AG10803 (cell line): ENCODE data around the gene MS4A7.

Source experiments
- DNase-seq: peaks from one replicate; pipeline ENCODE4 v3.0.0; 2010; ENCODE audit warnings: low read depth
- H3K4me3 ChIP-seq: 2 replicates; pipeline ENCODE4 v1.5.1; 2011; ENCODE audit warnings: mild to moderate bottlenecking, low read length, control low read depth
- TF ChIP-seq, protein P1 (sequence below): conservative IDR thresholded peaks from 2 replicates; pipeline ENCODE4 v1.5.1; 2011; ENCODE audit warnings: mild to moderate bottlenecking, low read length, control low read depth, inconsistent platforms

The MS4A7 gene, protein sequence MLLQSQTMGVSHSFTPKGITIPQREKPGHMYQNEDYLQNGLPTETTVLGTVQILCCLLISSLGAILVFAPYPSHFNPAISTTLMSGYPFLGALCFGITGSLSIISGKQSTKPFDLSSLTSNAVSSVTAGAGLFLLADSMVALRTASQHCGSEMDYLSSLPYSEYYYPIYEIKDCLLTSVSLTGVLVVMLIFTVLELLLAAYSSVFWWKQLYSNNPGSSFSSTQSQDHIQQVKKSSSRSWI

DNA sequence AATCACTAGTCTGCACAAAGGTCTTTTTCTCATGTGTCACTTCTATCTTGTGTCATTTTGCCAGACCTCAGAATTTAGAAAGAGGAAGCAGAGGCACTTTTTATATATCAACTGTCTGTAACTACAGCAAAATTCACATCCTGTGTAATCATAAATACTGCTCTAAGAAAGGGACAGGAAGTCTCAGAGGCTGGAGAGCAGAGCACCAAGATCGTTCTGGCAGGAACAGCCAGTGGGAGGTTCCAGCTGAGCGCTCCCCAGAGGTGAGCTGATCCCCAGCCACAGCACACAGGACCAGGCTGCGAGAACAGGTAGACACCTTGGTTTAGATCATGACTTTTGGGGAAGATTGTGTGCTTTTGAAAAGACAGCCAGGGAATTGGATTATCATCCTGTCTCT is at the start of gene MS4A7:
MS4A7 (plus strand) TSS at position 179 of the 400 bp plus-strand sequence. CDS start 4,610 bp downstream, outside the sequence.
- TF ChIP-seq, protein P1, sequence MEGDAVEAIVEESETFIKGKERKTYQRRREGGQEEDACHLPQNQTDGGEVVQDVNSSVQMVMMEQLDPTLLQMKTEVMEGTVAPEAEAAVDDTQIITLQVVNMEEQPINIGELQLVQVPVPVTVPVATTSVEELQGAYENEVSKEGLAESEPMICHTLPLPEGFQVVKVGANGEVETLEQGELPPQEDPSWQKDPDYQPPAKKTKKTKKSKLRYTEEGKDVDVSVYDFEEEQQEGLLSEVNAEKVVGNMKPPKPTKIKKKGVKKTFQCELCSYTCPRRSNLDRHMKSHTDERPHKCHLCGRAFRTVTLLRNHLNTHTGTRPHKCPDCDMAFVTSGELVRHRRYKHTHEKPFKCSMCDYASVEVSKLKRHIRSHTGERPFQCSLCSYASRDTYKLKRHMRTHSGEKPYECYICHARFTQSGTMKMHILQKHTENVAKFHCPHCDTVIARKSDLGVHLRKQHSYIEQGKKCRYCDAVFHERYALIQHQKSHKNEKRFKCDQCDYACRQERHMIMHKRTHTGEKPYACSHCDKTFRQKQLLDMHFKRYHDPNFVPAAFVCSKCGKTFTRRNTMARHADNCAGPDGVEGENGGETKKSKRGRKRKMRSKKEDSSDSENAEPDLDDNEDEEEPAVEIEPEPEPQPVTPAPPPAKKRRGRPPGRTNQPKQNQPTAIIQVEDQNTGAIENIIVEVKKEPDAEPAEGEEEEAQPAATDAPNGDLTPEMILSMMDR = no peak
- DNase-seq = no peak
- no peak within 1 kb of the TSS for H3K4me3 ChIP-seq

DNA sequence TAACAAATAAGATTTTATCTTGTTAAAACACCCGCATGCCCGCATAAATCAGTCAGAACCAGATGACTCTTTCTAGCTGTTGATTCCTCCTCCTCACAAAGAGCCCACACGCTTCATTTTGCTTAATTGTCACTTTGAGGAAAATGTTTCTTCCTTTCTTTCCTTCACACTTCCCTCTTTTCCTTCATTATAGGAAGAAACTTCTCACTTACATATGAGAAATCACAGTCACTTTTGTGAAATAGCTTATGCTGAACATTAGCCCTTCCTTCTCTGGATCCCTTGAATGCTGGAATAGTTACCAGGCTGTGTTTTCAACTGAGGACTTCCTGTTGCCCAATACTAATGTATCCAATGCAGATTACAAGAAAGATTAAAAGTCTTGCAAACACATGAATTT is 45.5 kb upstream of the MS4A7 start:
- DNase-seq = no peak
- H3K4me3 ChIP-seq = no peak overlapping the region
- TF ChIP-seq, protein P1 = no peak

DNA sequence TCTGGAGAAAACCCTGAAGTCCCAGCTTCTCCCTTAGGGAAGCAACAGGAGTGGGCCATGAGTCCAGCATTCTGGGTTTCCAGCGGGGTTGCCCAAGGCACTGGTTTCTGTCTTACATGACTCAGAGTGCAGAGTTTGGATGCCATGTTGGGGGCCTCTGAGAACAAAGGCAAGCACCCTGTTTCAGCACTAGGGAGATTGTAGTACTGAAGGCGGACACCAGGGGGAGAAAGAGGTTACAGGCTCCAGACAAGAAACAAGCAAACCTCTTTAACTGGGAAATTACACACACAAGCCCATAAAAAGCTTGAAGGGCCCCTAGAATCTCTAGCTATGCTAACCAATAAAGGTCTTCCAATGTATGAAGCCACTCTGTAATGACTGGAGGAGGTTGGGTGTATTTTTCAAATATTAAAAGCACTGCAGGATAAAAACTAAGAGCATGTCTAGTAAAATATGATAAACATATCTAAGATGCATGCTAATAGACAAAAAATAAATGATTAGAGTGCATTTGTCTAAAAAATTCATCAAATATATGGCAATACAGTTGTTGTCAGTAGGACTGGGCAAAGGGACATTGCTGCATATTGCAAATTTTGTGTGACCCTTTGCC is 44.2 kb upstream of the MS4A7 start:
- TF ChIP-seq, protein P1 = peak; percentile 65
- H3K4me3 ChIP-seq = no peak overlapping the region
- peak; percentile 27 for DNase-seq

DNA sequence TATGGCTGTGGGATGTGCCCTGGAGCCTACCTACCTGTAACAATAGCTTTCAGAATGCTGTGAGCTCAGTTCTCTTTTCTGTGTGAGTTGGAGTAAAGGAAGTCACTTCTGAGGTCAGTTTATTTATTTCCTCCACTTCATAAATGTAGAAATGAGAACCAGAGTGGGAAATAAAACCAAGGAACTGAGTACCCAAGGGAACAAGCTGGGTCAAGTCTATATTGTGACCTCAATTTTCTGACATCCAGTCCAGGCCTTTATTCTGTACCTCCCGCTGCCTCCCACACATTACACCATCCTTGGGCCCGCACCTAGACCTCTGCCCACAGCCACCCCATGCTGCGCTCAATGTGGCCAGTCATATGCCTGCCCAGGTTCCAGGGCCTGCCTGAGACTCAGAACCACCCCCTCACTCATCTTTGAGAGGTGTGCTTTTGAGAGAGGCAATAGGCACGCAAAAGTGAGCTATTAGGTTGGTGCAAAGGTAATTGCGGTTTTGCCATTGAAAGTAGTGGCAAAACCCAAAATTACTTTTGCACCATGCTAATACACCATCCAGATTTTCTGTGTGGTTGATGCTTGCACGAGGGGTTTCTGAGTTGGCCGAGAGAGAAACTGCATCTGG is 41.5 kb upstream of the MS4A7 start:
- TF ChIP-seq, protein P1 = no peak
- no peak overlapping the region for H3K4me3 ChIP-seq
- no peak for DNase-seq

DNA sequence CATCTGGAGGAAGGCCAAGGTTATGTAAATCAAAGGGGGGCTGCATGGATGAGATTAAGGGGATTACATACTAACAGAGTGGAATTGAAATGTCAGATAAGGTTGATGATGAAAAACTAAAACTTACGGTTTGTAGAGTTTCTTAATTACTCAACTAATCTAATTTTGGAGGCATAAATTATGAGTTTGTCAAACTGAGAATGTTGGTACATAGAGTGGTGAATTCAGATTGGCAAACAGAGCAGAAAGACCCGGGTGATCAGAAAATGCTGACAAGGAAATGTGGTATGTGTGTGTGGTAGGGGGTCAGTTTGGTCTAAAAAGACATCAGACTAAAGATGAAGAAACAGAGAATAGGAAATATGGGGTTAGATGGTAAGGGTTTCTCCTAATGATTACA is 40.3 kb upstream of the MS4A7 start:
- TF ChIP-seq, protein P1 = no peak
- DNase-seq = no peak
- H3K4me3 ChIP-seq = no peak overlapping the region

DNA sequence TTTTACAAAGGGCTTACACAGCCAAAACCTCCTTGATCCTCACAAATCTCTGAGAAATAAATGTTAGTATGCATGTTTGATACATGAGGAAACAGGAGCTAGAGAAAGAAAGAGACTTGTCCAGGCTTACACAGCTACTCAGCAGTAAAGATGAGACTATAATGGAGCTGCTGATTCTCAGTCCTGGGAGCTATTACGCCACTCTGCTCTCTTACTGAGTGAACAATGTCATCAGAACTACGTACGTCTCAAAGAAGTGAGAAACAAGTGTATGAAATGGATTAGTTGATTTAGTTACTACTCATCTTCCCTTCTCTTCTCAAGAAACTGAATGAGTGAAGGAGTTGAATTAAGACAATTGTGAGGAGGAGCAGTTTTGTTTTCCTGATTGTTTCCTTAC is 39.0 kb upstream of the MS4A7 start:
- TF ChIP-seq, protein P1 = no peak
- no peak overlapping the region for H3K4me3 ChIP-seq
- DNase-seq = no peak

DNA sequence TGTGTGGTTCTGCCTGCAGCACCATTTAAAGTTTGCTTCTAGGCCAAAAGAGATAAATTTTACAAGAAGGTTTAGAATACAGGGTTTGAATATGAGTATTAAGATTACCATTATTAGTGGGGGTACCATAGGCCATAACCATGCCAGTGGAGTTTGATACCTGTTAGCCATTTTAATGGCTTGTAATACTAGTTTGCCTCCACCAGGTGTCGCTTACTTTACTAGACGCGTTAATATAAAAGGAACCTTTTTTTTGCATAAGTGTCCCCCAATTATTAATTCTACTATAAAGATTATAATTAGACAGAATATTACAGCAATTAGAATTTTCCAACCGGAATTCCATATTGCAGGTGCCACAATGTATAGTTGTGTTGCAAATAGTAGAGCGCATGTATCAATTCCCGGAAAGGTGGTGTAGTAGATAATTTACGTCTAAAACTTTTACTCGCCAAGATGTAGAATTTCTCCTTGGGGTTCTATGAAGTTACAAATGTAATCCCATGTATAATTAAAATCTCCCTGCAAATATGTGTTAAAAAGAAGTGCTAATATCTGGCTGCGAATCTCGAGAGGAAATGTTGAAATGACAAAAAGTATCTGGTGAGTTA is 35.1 kb upstream of the MS4A7 start:
- TF ChIP-seq, protein P1 = peak; percentile 48
- H3K4me3 ChIP-seq = no peak overlapping the region
- no peak for DNase-seq
